ENCODE measurements around the gene SYNDIG1L.
"Not testable (repeated sequence)": the region's sequence is repeated elsewhere in the genome, so short reads cannot be mapped to it uniquely, and the experiment has no call there.

The SYNDIG1L gene

DNA sequence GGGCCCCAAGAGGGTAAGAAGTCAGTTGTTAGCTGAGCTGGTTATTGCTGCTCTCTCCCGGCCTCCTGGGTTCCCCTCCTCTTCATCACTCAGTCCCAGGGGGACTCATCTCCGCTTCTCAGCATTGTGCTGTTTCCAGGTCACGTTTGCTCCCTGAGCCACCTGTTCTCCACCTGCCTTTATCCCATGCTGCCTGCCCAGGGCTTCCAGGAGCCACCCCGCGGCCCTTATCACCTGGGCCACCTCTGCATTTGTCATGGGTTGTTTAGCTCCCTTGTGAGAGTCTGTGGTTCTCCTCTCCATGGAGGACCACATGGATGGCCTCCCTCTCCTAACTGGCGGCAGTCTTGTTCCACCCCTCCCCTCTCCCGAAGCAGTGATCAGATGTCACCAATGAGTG lies 36.0 kb downstream of the SYNDIG1L start:
- DNase-seq (ENCODE audit: low read depth in 1 of 2, low spot score in 1 of 2): no peak
- no peak overlapping the region for H3K27ac ChIP-seq (replicated peaks)
- H3K27me3 ChIP-seq (ENCODE audit: insufficient read depth, poor library complexity, severe bottlenecking): no peaks in the 10 kb centered on the region
- no peak overlapping the region for H3K4me3 ChIP-seq (replicated peaks; ENCODE audit: insufficient read depth, low read length)
- TF ChIP-seq, protein P1, sequence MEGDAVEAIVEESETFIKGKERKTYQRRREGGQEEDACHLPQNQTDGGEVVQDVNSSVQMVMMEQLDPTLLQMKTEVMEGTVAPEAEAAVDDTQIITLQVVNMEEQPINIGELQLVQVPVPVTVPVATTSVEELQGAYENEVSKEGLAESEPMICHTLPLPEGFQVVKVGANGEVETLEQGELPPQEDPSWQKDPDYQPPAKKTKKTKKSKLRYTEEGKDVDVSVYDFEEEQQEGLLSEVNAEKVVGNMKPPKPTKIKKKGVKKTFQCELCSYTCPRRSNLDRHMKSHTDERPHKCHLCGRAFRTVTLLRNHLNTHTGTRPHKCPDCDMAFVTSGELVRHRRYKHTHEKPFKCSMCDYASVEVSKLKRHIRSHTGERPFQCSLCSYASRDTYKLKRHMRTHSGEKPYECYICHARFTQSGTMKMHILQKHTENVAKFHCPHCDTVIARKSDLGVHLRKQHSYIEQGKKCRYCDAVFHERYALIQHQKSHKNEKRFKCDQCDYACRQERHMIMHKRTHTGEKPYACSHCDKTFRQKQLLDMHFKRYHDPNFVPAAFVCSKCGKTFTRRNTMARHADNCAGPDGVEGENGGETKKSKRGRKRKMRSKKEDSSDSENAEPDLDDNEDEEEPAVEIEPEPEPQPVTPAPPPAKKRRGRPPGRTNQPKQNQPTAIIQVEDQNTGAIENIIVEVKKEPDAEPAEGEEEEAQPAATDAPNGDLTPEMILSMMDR (IDR thresholded peaks at IDR 0.05; ENCODE audit: insufficient read depth, low read length): no peak
- TF ChIP-seq GABPA (IDR thresholded peaks at IDR 0.05; ENCODE audit: low read depth): no peak
- TF ChIP-seq, protein P2, sequence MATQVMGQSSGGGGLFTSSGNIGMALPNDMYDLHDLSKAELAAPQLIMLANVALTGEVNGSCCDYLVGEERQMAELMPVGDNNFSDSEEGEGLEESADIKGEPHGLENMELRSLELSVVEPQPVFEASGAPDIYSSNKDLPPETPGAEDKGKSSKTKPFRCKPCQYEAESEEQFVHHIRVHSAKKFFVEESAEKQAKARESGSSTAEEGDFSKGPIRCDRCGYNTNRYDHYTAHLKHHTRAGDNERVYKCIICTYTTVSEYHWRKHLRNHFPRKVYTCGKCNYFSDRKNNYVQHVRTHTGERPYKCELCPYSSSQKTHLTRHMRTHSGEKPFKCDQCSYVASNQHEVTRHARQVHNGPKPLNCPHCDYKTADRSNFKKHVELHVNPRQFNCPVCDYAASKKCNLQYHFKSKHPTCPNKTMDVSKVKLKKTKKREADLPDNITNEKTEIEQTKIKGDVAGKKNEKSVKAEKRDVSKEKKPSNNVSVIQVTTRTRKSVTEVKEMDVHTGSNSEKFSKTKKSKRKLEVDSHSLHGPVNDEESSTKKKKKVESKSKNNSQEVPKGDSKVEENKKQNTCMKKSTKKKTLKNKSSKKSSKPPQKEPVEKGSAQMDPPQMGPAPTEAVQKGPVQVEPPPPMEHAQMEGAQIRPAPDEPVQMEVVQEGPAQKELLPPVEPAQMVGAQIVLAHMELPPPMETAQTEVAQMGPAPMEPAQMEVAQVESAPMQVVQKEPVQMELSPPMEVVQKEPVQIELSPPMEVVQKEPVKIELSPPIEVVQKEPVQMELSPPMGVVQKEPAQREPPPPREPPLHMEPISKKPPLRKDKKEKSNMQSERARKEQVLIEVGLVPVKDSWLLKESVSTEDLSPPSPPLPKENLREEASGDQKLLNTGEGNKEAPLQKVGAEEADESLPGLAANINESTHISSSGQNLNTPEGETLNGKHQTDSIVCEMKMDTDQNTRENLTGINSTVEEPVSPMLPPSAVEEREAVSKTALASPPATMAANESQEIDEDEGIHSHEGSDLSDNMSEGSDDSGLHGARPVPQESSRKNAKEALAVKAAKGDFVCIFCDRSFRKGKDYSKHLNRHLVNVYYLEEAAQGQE (IDR thresholded peaks at IDR 0.05; ENCODE audit: insufficient replicate concordance, low read depth): no peak
- no peak for TF ChIP-seq POLR2AphosphoS5 (IDR thresholded peaks at IDR 0.05; ENCODE audit: low read depth)
- no peak for TF ChIP-seq SPI1 (IDR thresholded peaks at IDR 0.05; ENCODE audit: borderline replicate concordance, low read depth)

DNA sequence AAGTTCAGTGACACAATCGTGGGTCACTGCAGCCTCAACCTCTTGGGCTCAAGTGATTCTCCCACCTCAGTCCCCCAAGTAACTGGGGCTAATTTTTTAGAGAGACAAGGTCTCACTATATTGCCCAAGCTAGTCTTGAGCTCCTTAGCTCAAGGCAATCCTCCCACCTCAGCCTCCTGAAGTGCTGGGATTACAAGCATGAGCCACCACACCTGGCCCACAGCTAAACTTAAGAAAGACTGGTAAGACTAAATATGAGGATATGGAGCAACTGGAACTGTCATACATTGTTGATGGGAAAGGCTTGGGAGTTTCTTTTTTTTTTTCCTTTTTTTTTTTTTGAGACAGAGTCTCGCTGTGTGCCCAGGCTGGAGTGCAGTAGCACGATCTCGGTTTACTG lies 43.8 kb downstream of the SYNDIG1L start:
- Histone ChIP-seq H3K4me3 (replicated peaks; ENCODE audit: insufficient read depth, low read length) (no peak overlapping the region), H3K27ac (replicated peaks) (no peak overlapping the region), H3K27me3 (ENCODE audit: insufficient read depth, poor library complexity, severe bottlenecking) (no peaks in the 10 kb centered on the region)
- DNase-seq (ENCODE audit: low read depth in 1 of 2, low spot score in 1 of 2): no peak
- TF ChIP-seq SPI1 (IDR thresholded peaks at IDR 0.05; ENCODE audit: borderline replicate concordance, low read depth) (no peak), GABPA (IDR thresholded peaks at IDR 0.05; ENCODE audit: low read depth) (no peak), POLR2AphosphoS5 (IDR thresholded peaks at IDR 0.05; ENCODE audit: low read depth) (no peak)
- TF ChIP-seq, protein P1 (IDR thresholded peaks at IDR 0.05; ENCODE audit: insufficient read depth, low read length): no peak
- TF ChIP-seq, protein P2 (IDR thresholded peaks at IDR 0.05; ENCODE audit: insufficient replicate concordance, low read depth): no peak

GRCh38 chr14:74381571-74381970 lies 44.4 kb downstream of the SYNDIG1L start:
- not testable (repeated sequence) for DNase-seq (ENCODE audit: low read depth in 1 of 2, low spot score in 1 of 2); H3K4me3 ChIP-seq (replicated peaks; ENCODE audit: insufficient read depth, low read length); H3K27me3 ChIP-seq (ENCODE audit: insufficient read depth, poor library complexity, severe bottlenecking); H3K27ac ChIP-seq (replicated peaks)

GRCh38 chr14:74380845-74381244 lies 45.2 kb downstream of the SYNDIG1L start:
- DNase-seq (ENCODE audit: low read depth in 1 of 2, low spot score in 1 of 2): no peak
- Histone ChIP-seq H3K27ac (replicated peaks) (no peak overlapping the region), H3K27me3 (ENCODE audit: insufficient read depth, poor library complexity, severe bottlenecking) (no peaks in the 10 kb centered on the region), H3K4me3 (replicated peaks; ENCODE audit: insufficient read depth, low read length) (no peak overlapping the region)
- no peak for TF ChIP-seq POLR2AphosphoS5 (IDR thresholded peaks at IDR 0.05; ENCODE audit: low read depth)
- no peak for TF ChIP-seq GABPA (IDR thresholded peaks at IDR 0.05; ENCODE audit: low read depth)
- TF ChIP-seq, protein P1 (IDR thresholded peaks at IDR 0.05; ENCODE audit: insufficient read depth, low read length): no peak
- no peak for TF ChIP-seq SPI1 (IDR thresholded peaks at IDR 0.05; ENCODE audit: borderline replicate concordance, low read depth)
- TF ChIP-seq, protein P2 (IDR thresholded peaks at IDR 0.05; ENCODE audit: insufficient replicate concordance, low read depth): no peak

Measured in HL-60 (cell line).